Body of pancreas (tissue), 4 donors: ENCODE data around the gene FBXL20. TPM values are rescaled to one million over a fixed set of nuclear protein-coding genes. Genes with fewer than 3 reads are reported as not detected.

ENCODE experiments used
- ATAC-seq: fragments of 150-250 bp; one replicate; pipeline ENCODE4 v1.9.1; 2016
- DNase-seq, 4 donors: peaks; one replicate each; pipeline ENCODE4 v3.0.0-alpha.2; 2019
- H3K27ac ChIP-seq, 4 donors: fragments of 200-600 bp; sonication (generic); 1 replicate in 3 of 4; 2 replicates in 1 of 4; pipeline versions ENCODE4 v1.5.1 to v1.6.1; 2016 to 2019; ENCODE audit warnings: mild to moderate bottlenecking in 1 of 4, mixed read lengths in 1 of 4, moderate library complexity in 1 of 4
- H3K27me3 ChIP-seq, 2 donors: fragments of 200-600 bp; sonication (generic); one replicate each; pipeline ENCODE4 v1.6.0; 2016; ENCODE audit warnings: mild to moderate bottlenecking in 1 of 2
- H3K36me3 ChIP-seq, 2 donors: fragments of 200-600 bp; sonication (generic); replicated peaks in 1 of 2; 2 replicates each; pipeline ENCODE4 v1.5.1; 2016; ENCODE audit warnings: low read depth in 2 of 2; ENCODE audit not compliant: insufficient read depth in 1 of 2
- H3K4me1 ChIP-seq: fragments of 200-600 bp; sonication (generic); one replicate; pipeline ENCODE4 v1.6.0; 2016
- H3K4me3 ChIP-seq, 2 donors: fragments of 200-600 bp; sonication (generic); 1 replicate in 1 of 2; 2 replicates in 1 of 2; pipeline ENCODE4 v1.5.1; 2016 to 2019
- H3K9me3 ChIP-seq, 3 donors: fragments of 200-600 bp; sonication (generic); 1 replicate in 2 of 3; 2 replicates in 1 of 3; pipeline ENCODE4 v1.5.1; 2016
- POLR2A ChIP-seq, 3 donors: fragments of 450-650 bp; IDR thresholded peaks; one replicate each; pipeline ENCODE4 v1.6.1; 2016; ENCODE audit warnings: antibody characterized with exemption in 3 of 3, mild to moderate bottlenecking in 2 of 3
- WGBS, 2 donors: methylation state at CpG; one replicate each; pipeline ENCODE4 v1.1.5; 2017; 5-methylcytosine and 5-hydroxymethylcytosine counted together
- intact Hi-C: fragments of 100-400 bp; cut with DNase I; formaldehyde crosslinking; loops from one replicate; pipeline ENCODE4 v1.15.1; 2023
- total RNA-seq, 2 donors: library from RNA; depleted of rRNA; stranded (reverse); fragments of >200 nt; gene quantifications; one replicate each; pipeline ENCODE4 v1.1.0, GENCODE V29; 2016
- TF ChIP-seq, protein P1 (sequence below), 7 experiments: fragments of 450-650 bp in 4 of 7; fragments of 200-600 bp in 3 of 7; sonication (generic) in 3 of 7; IDR thresholded peaks; one replicate each; pipeline ENCODE4 v1.5.1; 2016 to 2019; ENCODE audit warnings: antibody characterized with exemption in 7 of 7

FBXL20 gene
- total RNA-seq, 2 donors from 2014 or later = 6.7 to 11.9 TPM

- no peak overlapping the region for H3K27ac ChIP-seq
- DNase-seq (no peak), ATAC-seq (no peak)
- TF ChIP-seq, protein P1, sequence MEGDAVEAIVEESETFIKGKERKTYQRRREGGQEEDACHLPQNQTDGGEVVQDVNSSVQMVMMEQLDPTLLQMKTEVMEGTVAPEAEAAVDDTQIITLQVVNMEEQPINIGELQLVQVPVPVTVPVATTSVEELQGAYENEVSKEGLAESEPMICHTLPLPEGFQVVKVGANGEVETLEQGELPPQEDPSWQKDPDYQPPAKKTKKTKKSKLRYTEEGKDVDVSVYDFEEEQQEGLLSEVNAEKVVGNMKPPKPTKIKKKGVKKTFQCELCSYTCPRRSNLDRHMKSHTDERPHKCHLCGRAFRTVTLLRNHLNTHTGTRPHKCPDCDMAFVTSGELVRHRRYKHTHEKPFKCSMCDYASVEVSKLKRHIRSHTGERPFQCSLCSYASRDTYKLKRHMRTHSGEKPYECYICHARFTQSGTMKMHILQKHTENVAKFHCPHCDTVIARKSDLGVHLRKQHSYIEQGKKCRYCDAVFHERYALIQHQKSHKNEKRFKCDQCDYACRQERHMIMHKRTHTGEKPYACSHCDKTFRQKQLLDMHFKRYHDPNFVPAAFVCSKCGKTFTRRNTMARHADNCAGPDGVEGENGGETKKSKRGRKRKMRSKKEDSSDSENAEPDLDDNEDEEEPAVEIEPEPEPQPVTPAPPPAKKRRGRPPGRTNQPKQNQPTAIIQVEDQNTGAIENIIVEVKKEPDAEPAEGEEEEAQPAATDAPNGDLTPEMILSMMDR (IDR thresholded peaks at IDR 0.05) = no peak
- no peak for TF ChIP-seq POLR2A (IDR thresholded peaks at IDR 0.05)
- no peaks in the 10 kb centered on the region for H3K27me3 ChIP-seq
- no peak overlapping the region for H3K4me3 ChIP-seq
- 68 to 100% methylated on average over 1 of the region's 1 CpG for WGBS, 2 donors
- H3K9me3 ChIP-seq = no peaks in the 10 kb centered on the region
- H3K36me3 ChIP-seq = no peaks in the 10 kb centered on the region
- intact Hi-C loops = no loop called here
- peaks cover 4% of the 10 kb centered on the region for H3K4me1 ChIP-seq
These were observed 41.4 kb downstream of the FBXL20 start for GRCh38 chr17:39359994-39360393.

DNA sequence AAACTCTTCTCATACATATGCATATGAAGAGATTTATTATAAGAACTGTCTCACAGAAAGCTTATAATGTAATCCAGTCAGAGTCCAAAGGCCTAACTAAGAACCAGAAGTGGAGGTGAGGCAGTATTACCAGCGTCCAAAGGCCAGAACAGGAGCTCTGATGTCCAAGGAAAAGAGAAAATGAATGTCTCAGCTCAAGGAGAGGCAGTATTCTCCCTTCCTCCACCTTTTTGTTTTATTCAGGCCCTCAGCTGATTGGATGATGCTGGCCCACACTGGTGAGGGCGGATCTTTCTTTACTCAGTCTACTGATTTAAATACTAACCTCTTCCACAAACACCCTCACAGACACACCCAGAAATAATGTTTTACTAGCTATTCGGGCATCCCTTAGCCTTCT is 43.4 kb downstream of the FBXL20 start:
- Histone ChIP-seq H3K4me3 (no peak overlapping the region), H3K4me1 (peaks cover 4% of the 10 kb centered on the region), H3K36me3 (no peaks in the 10 kb centered on the region), H3K27me3 (no peaks in the 10 kb centered on the region), H3K9me3 (no peaks in the 10 kb centered on the region), H3K27ac (no peak overlapping the region)
- TF ChIP-seq, protein P1 (IDR thresholded peaks at IDR 0.05) = no peak
- TF ChIP-seq POLR2A (IDR thresholded peaks at IDR 0.05) = no peak
- 68 to 79% methylated on average over 3 of the region's 3 CpGs for WGBS, 2 donors
- no peak for DNase-seq
- intact Hi-C loops = no loop called here
- ATAC-seq = no peak

DNA sequence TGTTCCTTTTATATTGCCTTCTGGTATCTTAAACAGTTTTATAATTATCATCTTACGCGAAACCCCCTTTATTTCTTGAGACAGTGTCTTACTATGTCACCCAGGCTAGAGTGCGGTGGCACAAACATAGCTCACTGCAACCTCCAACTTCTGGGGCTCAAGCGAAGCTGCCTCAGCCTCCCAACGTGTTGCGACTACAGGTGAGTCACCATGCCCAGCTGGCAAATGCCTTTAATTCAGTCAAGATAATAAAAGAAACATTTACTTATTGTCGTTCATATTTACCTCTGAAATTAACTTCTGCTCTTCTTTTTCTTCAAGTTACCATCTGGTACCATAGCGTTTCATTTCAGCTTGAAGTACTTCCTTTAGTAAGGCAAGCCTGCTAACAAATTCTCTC is 43.9 kb downstream of the FBXL20 start:
- Histone ChIP-seq H3K4me1 (peaks cover 4% of the 10 kb centered on the region), H3K27me3 (no peaks in the 10 kb centered on the region), H3K9me3 (no peaks in the 10 kb centered on the region), H3K36me3 (no peaks in the 10 kb centered on the region), H3K27ac (no peak overlapping the region), H3K4me3 (no peak overlapping the region)
- intact Hi-C loops = no loop called here
- WGBS, 2 donors = 74 to 83% methylated on average over 8 of the region's 8 CpGs
- no peak for DNase-seq
- no peak for ATAC-seq
- TF ChIP-seq, protein P1 (IDR thresholded peaks at IDR 0.05) = no peak
- TF ChIP-seq POLR2A (IDR thresholded peaks at IDR 0.05) = no peak

DNA sequence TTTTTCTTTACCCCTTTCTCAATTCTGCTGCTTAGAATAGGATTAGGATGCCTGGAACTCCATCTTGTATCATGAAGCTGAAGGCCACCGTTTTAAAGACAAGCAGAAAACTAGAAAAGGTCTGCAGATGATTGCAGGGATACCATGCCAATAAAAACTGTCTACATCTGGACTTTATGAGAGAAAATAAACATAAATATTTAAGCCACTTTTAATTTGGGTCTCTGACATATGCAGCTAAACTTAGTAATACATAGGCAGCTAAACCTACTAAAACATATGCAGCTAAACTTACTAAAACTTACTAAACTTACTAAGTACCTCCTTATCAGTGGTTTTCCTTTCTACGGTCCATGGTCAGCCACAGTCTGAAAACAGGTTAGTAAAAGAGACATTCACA is 48.4 kb downstream of the FBXL20 start:
- no peaks in the 10 kb centered on the region for H3K9me3 ChIP-seq
- ATAC-seq = no peak
- WGBS, 2 donors = 61 to 79% methylated on average over 2 of the region's 2 CpGs
- H3K4me3 ChIP-seq = no peak overlapping the region
- no peaks in the 10 kb centered on the region for H3K27me3 ChIP-seq
- H3K4me1 ChIP-seq = peaks cover 19% of the 10 kb centered on the region
- no peak for TF ChIP-seq POLR2A (IDR thresholded peaks at IDR 0.05)
- TF ChIP-seq, protein P1 (IDR thresholded peaks at IDR 0.05) = no peak
- intact Hi-C loops = no loop called here
- DNase-seq = no peak
- H3K27ac ChIP-seq = no peak overlapping the region
- H3K36me3 ChIP-seq = no peaks in the 10 kb centered on the region

DNA sequence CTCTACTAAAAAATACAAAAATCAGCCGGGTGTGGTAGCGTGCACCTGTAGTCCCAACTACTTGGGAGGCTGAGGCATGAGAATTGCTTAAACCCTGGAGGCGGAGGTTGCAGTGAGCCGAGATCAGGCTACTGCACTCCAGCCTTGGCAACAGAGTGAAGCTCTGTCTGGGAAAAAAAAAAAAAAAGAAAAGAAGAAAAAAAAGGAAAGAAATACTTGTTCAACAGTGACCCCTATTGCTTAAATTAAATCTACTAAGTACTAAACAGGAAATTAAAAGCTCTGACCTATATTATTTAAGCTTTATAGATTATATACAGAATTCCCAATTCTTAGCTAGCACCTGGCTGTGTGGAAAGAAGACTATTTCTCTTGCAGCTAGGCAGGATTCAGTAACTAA is 48.9 kb downstream of the FBXL20 start:
- TF ChIP-seq POLR2A (IDR thresholded peaks at IDR 0.05) = no peak
- TF ChIP-seq, protein P1 (IDR thresholded peaks at IDR 0.05) = no peak
- no peaks in the 10 kb centered on the region for H3K36me3 ChIP-seq
- no peaks in the 10 kb centered on the region for H3K27me3 ChIP-seq
- ATAC-seq = no peak
- DNase-seq = no peak
- H3K9me3 ChIP-seq = no peaks in the 10 kb centered on the region
- intact Hi-C loops = no loop called here
- WGBS, 2 donors = 81 to 86% methylated on average over 4 of the region's 4 CpGs
- peak overlapping the region in 3 of 4 donors; percentile 2 to 66 (median 12) for H3K27ac ChIP-seq
- H3K4me3 ChIP-seq = no peak overlapping the region
- peaks cover 19% of the 10 kb centered on the region for H3K4me1 ChIP-seq
